Islet precursor cell (in vitro differentiated cells): ENCODE results near the gene SEC16A.

Experiments
- DNase-seq: peaks from one replicate; pipeline ENCODE4 v3.0.0-alpha.2; 2018

The SEC16A gene

GRCh38 chr9:136519263-136520052 lies 36.6 kb upstream of the SEC16A start:
- DNase-seq: no peak

- DNase-seq: no peak
Measured at GRCh38 chr9:136518623-136519022, 35.8 kb upstream of the SEC16A start.

- no peak for DNase-seq
Measured at GRCh38 chr9:136517950-136518349, 35.1 kb upstream of the SEC16A start.

GRCh38 chr9:136517012-136517743 lies 34.3 kb upstream of the SEC16A start:
- DNase-seq: no peak

- DNase-seq: no peak
Measured at GRCh38 chr9:136516191-136516654, 33.4 kb upstream of the SEC16A start.

GRCh38 chr9:136515276-136515675 lies 32.4 kb upstream of the SEC16A start:
- no peak for DNase-seq

- DNase-seq: no peak
Measured at GRCh38 chr9:136514022-136514714, 31.3 kb upstream of the SEC16A start.

GRCh38 chr9:136513191-136513590 lies 30.4 kb upstream of the SEC16A start:
- DNase-seq: no peak

GRCh38 chr9:136512651-136513071 lies 29.8 kb upstream of the SEC16A start:
- no peak for DNase-seq

- no peak for DNase-seq
Measured at GRCh38 chr9:136511670-136512592, 29.1 kb upstream of the SEC16A start.

- DNase-seq: no peak
Measured at GRCh38 chr9:136511144-136511669, 28.4 kb upstream of the SEC16A start.

- DNase-seq: no peak
Measured at GRCh38 chr9:136510561-136510960, 27.7 kb upstream of the SEC16A start.

- no peak for DNase-seq
Measured at GRCh38 chr9:136509549-136509948, 26.7 kb upstream of the SEC16A start.

GRCh38 chr9:136508729-136509500 lies 26.1 kb upstream of the SEC16A start:
- DNase-seq: no peak

- no peak for DNase-seq
Measured at GRCh38 chr9:136507992-136508375, 25.1 kb upstream of the SEC16A start.

- DNase-seq: no peak
Measured at GRCh38 chr9:136507221-136507991, 24.6 kb upstream of the SEC16A start.

GRCh38 chr9:136506425-136506824 lies 23.6 kb upstream of the SEC16A start:
- DNase-seq: no peak

- DNase-seq: no peak
Measured at GRCh38 chr9:136505406-136506403, 22.9 kb upstream of the SEC16A start.
